HepG2 (cell line): ENCODE results near the gene KRTAP3-2.

Source experiments
- KDM1A ChIP-seq: IDR thresholded peaks from 2 replicates; pipeline ENCODE4 v1.6.1; 2016; ENCODE audit warnings: missing compliant biosample characterization
- SUZ12 ChIP-seq: fragments of 150-350 bp; IDR thresholded peaks from 2 replicates; pipeline ENCODE4 v1.6.1; 2014; ENCODE audit warnings: low read depth, low read length
- TF ChIP-seq, protein P1 (sequence below): IDR thresholded peaks from 2 replicates; pipeline ENCODE4 v1.6.1; 2016; ENCODE audit warnings: low read depth, borderline replicate concordance

- TF ChIP-seq, protein P1, sequence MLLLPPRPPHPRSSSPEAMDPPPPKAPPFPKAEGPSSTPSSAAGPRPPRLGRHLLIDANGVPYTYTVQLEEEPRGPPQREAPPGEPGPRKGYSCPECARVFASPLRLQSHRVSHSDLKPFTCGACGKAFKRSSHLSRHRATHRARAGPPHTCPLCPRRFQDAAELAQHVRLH (CRISPR knock-in tag), result no peak
- TF ChIP-seq KDM1A (no peak), SUZ12 (no peak)
Observed at GRCh38 chr17:40980117-40980516, 19.6 kb downstream of the KRTAP3-2 start.
